ENCODE results near the gene COLGALT1. TPM values are rescaled to one million over a fixed set of nuclear protein-coding genes. Genes with fewer than 3 reads are reported as not detected.

COLGALT1 gene
- total and polyA plus RNA-seq, 9 of the 15 experiments (the other 6 are each of a cell fraction or from before 2014, with no cell fraction given) = 4.9 to 119 (median 82.6) TPM

- TF ChIP-seq ZNF384 (IDR thresholded peaks at IDR 0.05; ENCODE audit: low read depth, low read length) = no peak
- peak; percentile 95 for TF ChIP-seq SAFB (IDR thresholded peaks at IDR 0.05; ENCODE audit: borderline replicate concordance, low read depth, low read length)
- TF ChIP-seq NR3C1 (CRISPR knock-in tag; IDR thresholded peaks at IDR 0.05) = 0 out of 2 replicates have a peak, but pooled peaks have one; percentile 37
- TF ChIP-seq SMARCC2 (IDR thresholded peaks at IDR 0.05; ENCODE audit: low read depth) = no peak
- TF ChIP-seq GTF2A2 (tag; IDR thresholded peaks at IDR 0.05) = no peak
- TF ChIP-seq ZNF717 (CRISPR knock-in tag; IDR thresholded peaks at IDR 0.05) = no peak
- TF ChIP-seq RBM14 (IDR thresholded peaks at IDR 0.05; ENCODE audit: borderline replicate concordance, insufficient read depth, low read depth, low read length) = 0 out of 2 replicates have a peak, but pooled peaks have one; percentile 36
- TF ChIP-seq CREB3L1 (IDR thresholded peaks at IDR 0.05; ENCODE audit: borderline replicate concordance, low read depth) = no peak
- no peak for TF ChIP-seq PYGO2 (tag; IDR thresholded peaks at IDR 0.05)
- no peak; the same call in 1 of the 2 replicates for TF ChIP-seq E2F3 (CRISPR knock-in tag; IDR thresholded peaks at IDR 0.05)
- no peak for TF ChIP-seq PBX2 (CRISPR knock-in tag; IDR thresholded peaks at IDR 0.05; ENCODE audit: low read depth)
- TF ChIP-seq PBX2 (tag; conservative IDR thresholded peaks at IDR 0.05; ENCODE audit: low read depth) = no peak
- TF ChIP-seq TCFL5 (CRISPR knock-in tag; conservative IDR thresholded peaks at IDR 0.05) = no peak
- no peak for TF ChIP-seq ZBTB8A (IDR thresholded peaks at IDR 0.05; ENCODE audit: partially characterized antibody)
- no peak for TF ChIP-seq LARP7 (IDR thresholded peaks at IDR 0.05)
- TF ChIP-seq GATAD2B (IDR thresholded peaks at IDR 0.05; ENCODE audit: borderline replicate concordance) = no peak
- TF ChIP-seq ZNF655 (CRISPR knock-in tag; IDR thresholded peaks at IDR 0.05) = no peak
- TF ChIP-seq XRCC5 (IDR thresholded peaks at IDR 0.05; ENCODE audit: low read depth, low read length) = no peak
- TF ChIP-seq PRPF4 (IDR thresholded peaks at IDR 0.05; ENCODE audit: insufficient read depth, low read depth, low read length, poor library complexity, severe bottlenecking) = no peak
- no peak for TF ChIP-seq RAD21 (CRISPR knock-in tag; conservative IDR thresholded peaks at IDR 0.05 in 1 of 2, IDR thresholded peaks at IDR 0.05 in 1 of 2)
- no peak for TF ChIP-seq SRSF1 (IDR thresholded peaks at IDR 0.05; ENCODE audit: low read depth, low read length)
These were observed 722 bp downstream of the COLGALT1 start (continued) for GRCh38 chr19:17555929-17556813.

Data from K562 (cell line).